ENCODE measurements around the gene KDM5A. TPM values are rescaled to one million over a fixed set of nuclear protein-coding genes. Genes with fewer than 3 reads are reported as not detected.

Gene KDM5A
- polyA plus RNA-seq, 1 of the 3 experiments (the other 2 are of a cell fraction) = 6.2 TPM

GRCh38 chr12:367972-368371 is 21.1 kb downstream of the KDM5A start:
- POLR2A ChIA-PET = no interaction called here
- Histone ChIP-seq H2AFZ (ENCODE audit: low read depth) (no peak overlapping the region), H3K4me2 (no peak overlapping the region), H3K9me3 (0 out of 2 replicates have a peak, but pooled peaks cover 4% of the 10 kb centered on the region), H3K79me2 (ENCODE audit: insufficient read depth) (peaks cover 12% of the 10 kb centered on the region; the same call in 1 of the 2 replicates), H3K4me3 (ENCODE audit: low read depth in 2 of 2, low read length in 1 of 2) (no peak overlapping the region), H3K27ac (ENCODE audit: low read depth in 2 of 2, low read length in 1 of 2) (no peak overlapping the region), H3K27me3 (ENCODE audit: insufficient read depth) (no peaks in the 10 kb centered on the region), H3F3A (replicated peaks; ENCODE audit: insufficient read depth) (peaks cover 17% of the 10 kb centered on the region), H3K36me3 (replicated peaks in 1 of 2; ENCODE audit: control insufficient read depth in 1 of 2, insufficient read depth in 2 of 2, low read length in 1 of 2) (peaks cover 51 to 63% of the 10 kb centered on the region in 2 experiments), H4K20me1 (ENCODE audit: insufficient read depth) (no peaks in the 10 kb centered on the region; the same call in 1 of the 2 replicates), H3K9ac (no peak overlapping the region), H3K4me1 (ENCODE audit: control insufficient read depth in 1 of 2, insufficient read depth in 2 of 2, low read depth in 1 of 2, low read length in 1 of 2) (no peaks in the 10 kb centered on the region), H3K9me2 (no peaks in the 10 kb centered on the region)
- CTCF ChIA-PET = no interaction called here
- DNase-seq = no peak
- 97% methylated on average over 1 of the region's 1 CpG for WGBS (ENCODE audit: low lambda C conversion rate)
- TF ChIP-seq POLR2AphosphoS5 (IDR thresholded peaks at IDR 0.05; ENCODE audit: low read depth, low read length) = no peak
- no peak for TF ChIP-seq EZH2phosphoT487 (IDR thresholded peaks at IDR 0.05; ENCODE audit: borderline replicate concordance, low read depth)
- no peak for TF ChIP-seq MXI1 (IDR thresholded peaks at IDR 0.05; ENCODE audit: low read depth, low read length)
- TF ChIP-seq ZBTB33 (IDR thresholded peaks at IDR 0.05; ENCODE audit: borderline replicate concordance, low read depth) = no peak
- no peak for TF ChIP-seq ELF1 (IDR thresholded peaks at IDR 0.05)
- TF ChIP-seq YY1 (IDR thresholded peaks at IDR 0.05; ENCODE audit: low read depth) = no peak
- TF ChIP-seq FOSL2 (IDR thresholded peaks at IDR 0.05; ENCODE audit: borderline replicate concordance, low read depth) = no peak
- no peak for TF ChIP-seq NFIC (IDR thresholded peaks at IDR 0.05; ENCODE audit: borderline replicate concordance)
- TF ChIP-seq CHD2 (IDR thresholded peaks at IDR 0.05; ENCODE audit: low read length, partially characterized antibody) = no peak
- no peak for TF ChIP-seq FOXM1 (IDR thresholded peaks at IDR 0.05; ENCODE audit: low read depth)
- TF ChIP-seq MAX (IDR thresholded peaks at IDR 0.05; ENCODE audit: low read depth) = no peak
- no peak for TF ChIP-seq SIN3A (IDR thresholded peaks at IDR 0.05; ENCODE audit: borderline replicate concordance, low read depth, low read length)
- no peak for TF ChIP-seq GABPA (IDR thresholded peaks at IDR 0.05; ENCODE audit: low read depth)
- no peak for TF ChIP-seq JUND (IDR thresholded peaks at IDR 0.05)

GRCh38 chr12:366820-367219 is 22.3 kb downstream of the KDM5A start:
- Histone ChIP-seq H3K79me2 (ENCODE audit: insufficient read depth) (peaks cover 21% of the 10 kb centered on the region; the same call in 1 of the 2 replicates), H3K4me2 (no peak overlapping the region), H3K27ac (ENCODE audit: low read depth in 2 of 2, low read length in 1 of 2) (no peak overlapping the region), H3K4me1 (ENCODE audit: control insufficient read depth in 1 of 2, insufficient read depth in 2 of 2, low read depth in 1 of 2, low read length in 1 of 2) (no peaks in the 10 kb centered on the region), H3K36me3 (replicated peaks in 1 of 2; ENCODE audit: control insufficient read depth in 1 of 2, insufficient read depth in 2 of 2, low read length in 1 of 2) (peaks cover 63 to 75% of the 10 kb centered on the region in 2 experiments), H4K20me1 (ENCODE audit: insufficient read depth) (no peaks in the 10 kb centered on the region; the same call in 1 of the 2 replicates), H3F3A (replicated peaks; ENCODE audit: insufficient read depth) (peaks cover 17% of the 10 kb centered on the region), H3K4me3 (ENCODE audit: low read depth in 2 of 2, low read length in 1 of 2) (no peak overlapping the region), H3K9ac (no peak overlapping the region), H3K9me2 (no peaks in the 10 kb centered on the region), H3K27me3 (ENCODE audit: insufficient read depth) (no peaks in the 10 kb centered on the region), H3K9me3 (0 out of 2 replicates have a peak, but pooled peaks cover 4% of the 10 kb centered on the region), H2AFZ (ENCODE audit: low read depth) (no peak overlapping the region)
- DNase-seq = no peak
- WGBS (ENCODE audit: low lambda C conversion rate) = 95% methylated on average over 2 of the region's 2 CpGs
- CTCF ChIA-PET = no interaction called here
- POLR2A ChIA-PET = no interaction called here
- TF ChIP-seq NFIC (IDR thresholded peaks at IDR 0.05; ENCODE audit: borderline replicate concordance) (no peak), MXI1 (IDR thresholded peaks at IDR 0.05; ENCODE audit: low read depth, low read length) (no peak), RAD21 (IDR thresholded peaks at IDR 0.05; ENCODE audit: low read length) (no peak), RCOR1 (IDR thresholded peaks at IDR 0.05; ENCODE audit: low read length) (no peak)
